Fibroblast of gingiva (primary cell): ENCODE results near the gene GEMIN2.
"Not testable (repeated sequence)": the region's sequence is repeated elsewhere in the genome, so short reads cannot be mapped to it uniquely, and the experiment has no call there.

ENCODE experiments used
- DNase-seq: peaks from one replicate; pipeline ENCODE4 v3.0.0-alpha.2; 2011; ENCODE audit warnings: low read depth

The GEMIN2 gene

DNA sequence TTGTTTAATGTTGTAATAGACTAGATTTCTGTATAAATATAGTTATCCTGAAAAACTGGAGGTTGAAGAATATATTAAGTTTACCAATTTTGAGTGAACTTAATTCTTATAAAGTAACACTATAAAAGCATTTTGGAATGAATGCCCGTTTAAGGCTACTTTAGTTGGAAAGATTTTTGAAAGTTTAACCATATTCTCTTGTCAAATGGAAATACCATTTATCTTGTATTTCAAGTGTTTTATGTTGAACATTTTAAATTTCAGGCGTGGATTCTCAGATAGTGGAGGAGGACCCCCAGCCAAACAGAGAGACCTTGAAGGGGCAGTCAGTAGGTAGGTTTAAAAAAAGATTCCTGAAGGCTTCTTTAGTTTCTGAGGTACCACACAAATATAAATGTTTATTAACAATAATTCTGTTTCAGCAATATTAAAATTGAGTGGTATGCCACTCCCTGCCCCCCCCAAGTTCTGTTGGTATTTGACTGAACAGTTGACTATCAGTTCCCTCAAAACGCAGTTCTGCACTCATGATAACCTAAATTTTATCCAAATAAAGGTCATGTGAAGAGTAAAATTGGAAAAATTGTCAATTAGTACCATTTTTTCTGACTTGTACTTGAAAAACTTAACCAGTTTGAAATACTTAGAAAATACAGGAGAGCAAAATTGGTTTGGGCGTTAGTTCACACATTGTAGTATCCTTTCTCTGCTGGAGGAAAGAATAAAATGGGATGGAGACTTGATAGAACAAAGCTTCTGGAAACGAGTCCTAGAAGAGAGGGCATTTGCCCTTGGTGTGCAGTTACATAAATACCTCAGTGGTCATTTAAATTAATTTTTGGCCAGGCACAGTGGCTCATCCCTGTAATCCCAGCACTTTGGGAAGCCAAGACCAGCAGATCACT is 62.4 kb downstream of the GEMIN2 start:
- no peak for DNase-seq

DNA sequence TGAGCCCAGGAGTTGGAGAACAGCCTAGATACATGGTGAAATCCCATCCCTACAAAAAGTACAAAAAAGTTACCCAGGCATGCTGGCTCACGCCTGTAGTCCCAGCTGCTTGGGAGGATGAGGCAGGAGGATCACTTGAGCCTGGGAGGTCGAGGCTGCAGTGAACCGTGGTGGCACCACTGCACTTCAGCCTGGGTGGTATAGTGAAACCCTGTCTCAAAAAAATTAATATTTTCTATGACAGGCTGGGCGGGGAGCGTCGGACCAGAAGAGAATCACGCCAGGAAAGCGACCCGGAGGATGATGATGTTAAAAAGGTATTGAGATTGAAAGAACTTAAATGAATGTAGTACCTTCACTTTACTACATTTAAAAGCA is 63.0 kb downstream of the GEMIN2 start:
- DNase-seq: peak; percentile 2

DNA sequence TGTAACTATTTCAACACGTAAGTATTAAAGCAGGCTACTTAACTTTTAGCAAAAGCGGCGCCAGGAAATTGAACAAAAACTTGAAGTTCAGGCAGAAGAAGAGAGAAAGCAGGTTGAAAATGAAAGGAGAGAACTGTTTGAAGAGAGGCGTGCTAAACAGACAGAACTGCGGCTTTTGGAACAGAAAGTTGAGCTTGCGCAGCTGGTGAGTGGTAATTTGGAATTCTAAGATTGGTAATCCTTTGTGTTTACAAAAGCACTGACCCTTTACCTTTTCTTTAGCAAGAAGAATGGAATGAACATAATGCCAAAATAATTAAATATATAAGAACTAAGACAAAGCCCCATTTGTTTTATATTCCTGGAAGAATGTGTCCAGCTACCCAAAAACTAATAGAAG is 64.9 kb downstream of the GEMIN2 start:
- no peak for DNase-seq

DNA sequence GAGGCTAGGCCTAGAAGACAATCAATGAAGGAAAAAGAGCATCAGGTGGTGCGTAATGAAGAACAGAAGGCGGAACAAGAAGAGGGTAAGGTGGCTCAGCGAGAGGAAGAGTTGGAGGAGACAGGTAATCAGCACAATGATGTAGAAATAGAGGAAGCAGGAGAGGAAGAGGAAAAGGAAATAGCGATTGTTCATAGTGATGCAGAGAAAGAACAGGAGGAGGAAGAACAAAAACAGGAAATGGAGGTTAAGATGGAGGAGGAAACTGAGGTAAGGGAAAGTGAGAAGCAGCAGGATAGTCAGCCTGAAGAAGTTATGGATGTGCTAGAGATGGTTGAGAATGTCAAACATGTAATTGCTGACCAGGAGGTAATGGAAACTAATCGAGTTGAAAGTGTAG is 66.4 kb downstream of the GEMIN2 start:
- DNase-seq: no peak

DNA sequence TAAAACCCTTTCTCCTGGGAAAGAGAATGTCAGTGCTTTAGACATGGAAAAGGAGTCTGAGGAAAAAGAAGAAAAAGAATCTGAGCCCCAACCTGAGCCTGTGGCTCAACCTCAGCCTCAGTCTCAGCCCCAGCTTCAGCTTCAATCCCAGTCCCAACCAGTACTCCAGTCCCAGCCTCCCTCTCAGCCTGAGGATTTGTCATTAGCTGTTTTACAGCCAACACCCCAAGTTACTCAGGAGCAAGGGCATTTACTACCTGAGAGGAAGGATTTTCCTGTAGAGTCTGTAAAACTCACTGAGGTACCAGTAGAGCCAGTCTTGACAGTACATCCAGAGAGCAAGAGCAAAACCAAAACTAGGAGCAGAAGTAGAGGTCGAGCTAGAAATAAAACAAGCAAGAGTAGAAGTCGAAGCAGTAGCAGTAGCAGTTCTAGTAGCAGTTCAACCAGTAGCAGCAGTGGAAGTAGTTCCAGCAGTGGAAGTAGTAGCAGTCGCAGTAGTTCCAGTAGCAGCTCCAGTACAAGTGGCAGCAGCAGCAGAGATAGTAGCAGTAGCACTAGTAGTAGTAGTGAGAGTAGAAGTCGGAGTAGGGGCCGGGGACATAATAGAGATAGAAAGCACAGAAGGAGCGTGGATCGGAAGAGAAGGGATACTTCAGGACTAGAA is 67.0 kb downstream of the GEMIN2 start:
- DNase-seq: no peak

DNA sequence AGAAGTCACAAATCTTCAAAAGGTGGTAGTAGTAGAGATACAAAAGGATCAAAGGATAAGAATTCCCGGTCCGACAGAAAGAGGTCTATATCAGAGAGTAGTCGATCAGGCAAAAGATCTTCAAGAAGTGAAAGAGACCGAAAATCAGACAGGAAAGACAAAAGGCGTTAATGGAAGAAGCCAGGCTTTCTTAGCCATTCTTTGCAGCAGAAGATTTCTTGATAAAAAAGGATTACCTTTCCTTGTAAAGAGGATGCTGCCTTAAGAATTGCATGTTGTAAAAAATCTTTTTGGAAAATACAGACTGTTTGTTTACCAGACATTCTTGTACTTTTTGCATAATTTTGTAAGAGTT is 67.5 kb downstream of the GEMIN2 start:
- no peak for DNase-seq

DNA sequence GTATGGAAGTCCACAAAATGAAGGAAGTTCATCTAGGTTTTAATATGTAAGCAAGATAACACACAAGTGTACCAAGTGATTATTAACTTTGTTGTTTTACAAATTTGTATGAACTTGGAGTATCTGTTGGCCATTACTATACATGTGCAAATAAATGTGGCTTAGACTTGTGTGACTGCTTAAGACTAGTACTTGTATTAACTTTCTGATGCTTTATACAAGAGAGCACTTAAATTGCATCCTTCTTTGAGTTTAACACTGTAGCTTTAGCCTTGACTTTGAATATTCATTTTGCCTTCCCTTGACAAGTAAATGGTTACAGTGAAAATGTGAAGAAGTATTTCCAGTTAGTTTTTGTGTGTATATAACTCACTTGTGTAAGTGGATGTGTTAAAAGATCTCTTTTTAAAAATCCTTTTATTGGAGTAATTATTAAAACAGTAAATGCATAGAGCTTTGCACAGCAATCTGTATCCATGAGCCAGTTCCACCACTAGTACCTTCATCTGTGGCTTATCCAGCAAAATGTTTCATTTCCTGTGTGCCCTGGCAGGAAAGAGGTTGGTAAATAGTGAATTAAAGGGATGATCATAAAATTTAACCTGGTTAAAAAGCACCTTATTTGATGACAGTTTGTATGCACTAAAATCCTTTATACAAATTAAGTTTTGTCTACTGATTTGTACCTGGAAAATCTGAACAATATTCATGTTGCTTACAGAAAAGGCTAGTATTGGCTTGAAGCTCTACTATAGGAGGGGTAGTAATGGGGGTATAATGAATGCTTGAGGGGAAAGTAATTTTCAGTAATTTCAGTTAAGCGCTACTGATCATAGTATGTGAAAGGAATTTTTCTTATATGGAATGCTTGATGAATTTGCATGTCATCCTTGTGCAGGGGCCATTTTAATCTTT is 68.9 kb downstream of the GEMIN2 start:
- DNase-seq: no peak

DNA sequence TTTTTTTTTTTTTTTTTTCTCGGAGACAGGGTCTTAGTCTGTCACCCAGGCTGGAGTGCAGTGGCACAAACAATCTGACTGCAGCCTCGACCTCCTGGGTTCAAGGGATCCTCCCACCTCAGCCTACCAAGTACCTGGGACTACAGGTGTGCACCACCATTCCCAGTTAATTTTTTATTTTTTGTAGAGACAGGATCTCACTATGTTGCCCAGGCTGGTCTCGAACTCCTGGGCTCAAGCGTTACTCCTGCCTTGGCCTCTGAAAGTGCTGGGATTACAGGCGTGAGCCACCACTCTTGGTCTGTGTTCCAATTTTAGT is 69.5 kb downstream of the GEMIN2 start:
- not testable (repeated sequence) for DNase-seq

DNA sequence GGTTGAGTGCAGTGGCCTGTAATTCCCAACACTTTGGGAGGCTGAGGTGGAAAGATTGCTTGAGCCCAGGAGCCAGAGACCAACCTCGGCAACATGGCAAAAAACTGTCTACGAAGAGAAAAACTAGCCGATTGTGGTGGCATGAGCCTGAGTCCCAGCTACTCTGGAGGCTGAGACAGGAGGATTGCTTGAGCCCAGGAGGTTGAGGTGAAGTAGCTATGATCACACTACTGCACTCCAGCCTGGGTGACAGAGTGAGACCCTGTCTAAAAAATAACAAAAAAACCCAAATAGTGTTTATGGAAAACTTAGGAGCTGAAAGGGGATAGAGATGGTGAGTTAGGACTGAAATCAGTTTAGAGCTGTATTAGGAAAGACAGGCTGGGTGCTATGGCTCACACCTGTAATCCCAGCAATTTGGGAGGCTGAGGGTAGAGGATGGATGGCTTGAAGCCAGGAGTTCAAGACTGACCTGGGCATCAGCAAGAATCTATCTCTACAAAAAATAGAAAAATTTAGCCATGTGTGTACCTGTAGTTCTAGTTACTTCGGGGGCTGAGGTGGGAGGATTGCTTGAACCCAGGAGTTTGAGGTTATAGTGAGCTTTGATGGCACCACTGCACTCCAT is 70.6 kb downstream of the GEMIN2 start:
- no peak for DNase-seq

DNA sequence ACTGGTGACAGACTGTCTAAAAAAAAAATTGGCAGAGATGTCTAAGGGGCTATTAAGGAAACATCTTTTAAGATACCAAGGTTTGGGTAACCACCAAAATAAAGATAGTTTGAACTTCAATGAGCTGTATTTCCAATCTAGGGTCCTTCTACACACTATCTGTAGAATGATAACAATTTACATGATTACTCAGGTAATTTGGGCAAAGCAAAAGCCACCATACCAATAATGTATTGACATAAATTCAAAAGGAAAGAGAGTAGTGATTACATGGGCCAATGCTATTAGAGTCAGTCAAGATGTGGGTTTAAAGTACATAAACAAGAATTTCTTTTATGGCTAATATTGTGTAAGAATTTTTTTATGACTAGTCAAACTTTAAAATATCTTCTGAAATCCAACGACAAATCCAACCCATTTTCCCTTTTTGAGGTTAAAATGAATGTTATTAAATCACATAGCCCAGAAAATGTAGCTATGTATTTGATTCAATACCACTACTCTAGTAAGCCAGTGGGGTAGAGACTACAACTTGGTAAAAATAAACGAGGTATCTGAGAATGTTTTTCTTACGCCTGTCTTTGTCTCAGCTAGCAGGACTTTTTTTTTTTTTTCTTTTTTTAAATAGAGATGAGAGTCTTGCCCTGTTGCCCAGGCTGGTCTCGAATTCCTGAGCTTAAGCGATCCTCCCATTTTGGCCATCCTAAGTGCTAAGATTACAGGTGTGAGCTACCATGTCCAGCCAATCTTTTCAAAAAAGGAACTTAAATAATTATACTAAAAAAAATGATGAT is 71.3 kb downstream of the GEMIN2 start:
- DNase-seq: no peak
